Stimulated activated naive CD8-positive, alpha-beta T cell treated with anti-CD3 and anti-CD28 coated beads, Interleukin-15, Interleukin-2, amounts not matched to agents 100 U/mL and 50 U/mL, for 24 hours (primary cell): Measurements from ENCODE around the gene RPL41.

Experiments
- ATAC-seq: fragments of 150-1000 bp; cut with Tn5 transposase; one replicate; pipeline ENCODE4 v1.10.0; 2021
- DNase-seq: peaks from one replicate; pipeline ENCODE4 v3.0.0; 2021

The RPL41 gene

GRCh38 chr12:56127888-56128669 lies 11.6 kb downstream of the RPL41 start, which contains the start of gene ESYT1:
Gene ESYT1 (plus strand): TSS chr12:56128267. CDS start chr12:56128320, 53 bp downstream.
- ATAC-seq, result peak; percentile 95

GRCh38 chr12:56128670-56129205 lies 12.3 kb downstream of the RPL41 start:
- DNase-seq, result no peak

More at GRCh38 chr12:56127888-56128669, 11.6 kb downstream of the RPL41 start, which contains the start of gene ESYT1:
- peak; percentile 95 for DNase-seq

GRCh38 chr12:56129206-56129941 lies 12.9 kb downstream of the RPL41 start:
- DNase-seq (peak; percentile 80), ATAC-seq (peak; percentile 30)

More at GRCh38 chr12:56128670-56129205, 12.3 kb downstream of the RPL41 start:
- no peak for ATAC-seq

GRCh38 chr12:56129942-56130495 lies 13.6 kb downstream of the RPL41 start:
- ATAC-seq (no peak), DNase-seq (no peak)

GRCh38 chr12:56130876-56131275 lies 14.4 kb downstream of the RPL41 start:
- DNase-seq (no peak), ATAC-seq (no peak)

GRCh38 chr12:56134897-56135296 lies 18.5 kb downstream of the RPL41 start:
- DNase-seq (no peak), ATAC-seq (no peak)

GRCh38 chr12:56137853-56138571 lies 21.6 kb downstream of the RPL41 start:
- no peak for DNase-seq
- ATAC-seq, result no peak

GRCh38 chr12:56141946-56142784 lies 25.7 kb downstream of the RPL41 start:
- DNase-seq, result no peak
- no peak for ATAC-seq

- DNase-seq (no peak), ATAC-seq (peak; percentile 39)
These were observed 26.8 kb downstream of the RPL41 start for GRCh38 chr12:56143217-56143616.

- ATAC-seq (no peak), DNase-seq (no peak)
These were observed 27.4 kb downstream of the RPL41 start for GRCh38 chr12:56143870-56144269.

- DNase-seq, result no peak
- ATAC-seq, result no peak
These were observed 28.8 kb downstream of the RPL41 start for GRCh38 chr12:56145217-56145616.

- DNase-seq, result no peak
- no peak for ATAC-seq
These were observed 30.3 kb downstream of the RPL41 start for GRCh38 chr12:56146492-56147460.

GRCh38 chr12:56150563-56150962 lies 34.1 kb downstream of the RPL41 start:
- no peak for ATAC-seq
- no peak for DNase-seq

GRCh38 chr12:56151672-56152131 lies 35.3 kb downstream of the RPL41 start:
- ATAC-seq (peak; percentile 70), DNase-seq (peak; percentile 75)

- ATAC-seq (peak; percentile 91), DNase-seq (peak; percentile 95)
These were observed 35.8 kb downstream of the RPL41 start, which contains the start of gene MYL6B for GRCh38 chr12:56152132-56152755. Gene MYL6B (plus strand): TSS chr12:56152587. CDS start chr12:56153919, 1,332 bp downstream.

GRCh38 chr12:56152756-56153677 lies 36.6 kb downstream of the RPL41 start:
- no peak for DNase-seq
- ATAC-seq, result no peak

- ATAC-seq (no peak), DNase-seq (no peak)
These were observed 37.2 kb downstream of the RPL41 start for GRCh38 chr12:56153678-56154065.

- ATAC-seq (no peak), DNase-seq (no peak)
These were observed 37.9 kb downstream of the RPL41 start for GRCh38 chr12:56154246-56154771.
